ENCODE measurements around the gene FZD7.

DNA sequence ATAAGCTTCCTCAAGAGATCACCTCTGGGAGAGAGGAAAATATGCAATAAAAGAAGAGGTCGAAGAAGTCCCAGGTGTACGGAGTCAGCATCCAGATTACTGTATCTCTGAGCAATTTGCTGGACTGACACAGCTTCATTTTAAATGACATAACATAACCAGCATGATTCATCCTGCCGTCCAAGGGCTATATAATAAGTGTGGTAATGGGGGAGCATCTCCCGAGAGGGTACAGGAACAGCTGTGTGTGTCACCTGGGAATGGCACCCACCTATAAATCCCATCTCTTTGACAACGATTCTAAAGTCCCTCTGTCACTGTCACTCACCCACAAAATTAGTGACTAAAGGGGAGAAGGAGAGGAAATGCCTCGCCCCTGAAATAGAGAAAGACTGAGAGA, 19.3 kb upstream of the FZD7 start:
- TF ChIP-seq, protein P1, sequence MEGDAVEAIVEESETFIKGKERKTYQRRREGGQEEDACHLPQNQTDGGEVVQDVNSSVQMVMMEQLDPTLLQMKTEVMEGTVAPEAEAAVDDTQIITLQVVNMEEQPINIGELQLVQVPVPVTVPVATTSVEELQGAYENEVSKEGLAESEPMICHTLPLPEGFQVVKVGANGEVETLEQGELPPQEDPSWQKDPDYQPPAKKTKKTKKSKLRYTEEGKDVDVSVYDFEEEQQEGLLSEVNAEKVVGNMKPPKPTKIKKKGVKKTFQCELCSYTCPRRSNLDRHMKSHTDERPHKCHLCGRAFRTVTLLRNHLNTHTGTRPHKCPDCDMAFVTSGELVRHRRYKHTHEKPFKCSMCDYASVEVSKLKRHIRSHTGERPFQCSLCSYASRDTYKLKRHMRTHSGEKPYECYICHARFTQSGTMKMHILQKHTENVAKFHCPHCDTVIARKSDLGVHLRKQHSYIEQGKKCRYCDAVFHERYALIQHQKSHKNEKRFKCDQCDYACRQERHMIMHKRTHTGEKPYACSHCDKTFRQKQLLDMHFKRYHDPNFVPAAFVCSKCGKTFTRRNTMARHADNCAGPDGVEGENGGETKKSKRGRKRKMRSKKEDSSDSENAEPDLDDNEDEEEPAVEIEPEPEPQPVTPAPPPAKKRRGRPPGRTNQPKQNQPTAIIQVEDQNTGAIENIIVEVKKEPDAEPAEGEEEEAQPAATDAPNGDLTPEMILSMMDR (IDR thresholded peaks at IDR 0.05) = no peak
- no peak for TF ChIP-seq POLR2A (IDR thresholded peaks at IDR 0.05)
